IPS-20b (cell line): ENCODE measurements around the gene ZNF276.
A peak's percentile ranks its signal among the peaks of the same experiment; 100 is the strongest.
"Not testable (repeated sequence)": the region's sequence is repeated elsewhere in the genome, so short reads cannot be mapped to it uniquely, and the experiment has no call there.

Experiments
- H3K27ac ChIP-seq: one replicate; pipeline ENCODE4 v1.5.1; 2013; ENCODE audit warnings: low read length
- H3K27me3 ChIP-seq: 2 replicates; pipeline ENCODE4 v1.6.1; 2013; ENCODE audit warnings: mild to moderate bottlenecking, low read length, inconsistent platforms; ENCODE audit not compliant: insufficient read depth
- H3K36me3 ChIP-seq: 2 replicates; pipeline ENCODE4 v1.6.1; 2013; ENCODE audit warnings: low read depth, mild to moderate bottlenecking, inconsistent platforms, low read length, moderate library complexity; ENCODE audit not compliant: insufficient read depth
- H3K4me1 ChIP-seq: 2 replicates; pipeline ENCODE4 v1.6.1; 2013; ENCODE audit warnings: mild to moderate bottlenecking, control low read depth, inconsistent platforms, low read length, moderate library complexity; ENCODE audit not compliant: insufficient read depth
- H3K4me3 ChIP-seq: 2 replicates; pipeline ENCODE4 v1.5.1; 2013; ENCODE audit warnings: mild to moderate bottlenecking, low read length, inconsistent platforms
- H3K9ac ChIP-seq: 2 replicates; pipeline ENCODE4 v1.6.1; 2013; ENCODE audit warnings: low read depth, mild to moderate bottlenecking, inconsistent platforms, low read length, moderate library complexity
- H3K9me3 ChIP-seq: 2 replicates; pipeline ENCODE4 v1.6.1; 2013; ENCODE audit warnings: mild to moderate bottlenecking, low read depth, low read length, inconsistent platforms; ENCODE audit not compliant: insufficient read depth

Gene ZNF276, protein sequence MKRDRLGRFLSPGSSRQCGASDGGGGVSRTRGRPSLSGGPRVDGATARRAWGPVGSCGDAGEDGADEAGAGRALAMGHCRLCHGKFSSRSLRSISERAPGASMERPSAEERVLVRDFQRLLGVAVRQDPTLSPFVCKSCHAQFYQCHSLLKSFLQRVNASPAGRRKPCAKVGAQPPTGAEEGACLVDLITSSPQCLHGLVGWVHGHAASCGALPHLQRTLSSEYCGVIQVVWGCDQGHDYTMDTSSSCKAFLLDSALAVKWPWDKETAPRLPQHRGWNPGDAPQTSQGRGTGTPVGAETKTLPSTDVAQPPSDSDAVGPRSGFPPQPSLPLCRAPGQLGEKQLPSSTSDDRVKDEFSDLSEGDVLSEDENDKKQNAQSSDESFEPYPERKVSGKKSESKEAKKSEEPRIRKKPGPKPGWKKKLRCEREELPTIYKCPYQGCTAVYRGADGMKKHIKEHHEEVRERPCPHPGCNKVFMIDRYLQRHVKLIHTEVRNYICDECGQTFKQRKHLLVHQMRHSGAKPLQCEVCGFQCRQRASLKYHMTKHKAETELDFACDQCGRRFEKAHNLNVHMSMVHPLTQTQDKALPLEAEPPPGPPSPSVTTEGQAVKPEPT

DNA sequence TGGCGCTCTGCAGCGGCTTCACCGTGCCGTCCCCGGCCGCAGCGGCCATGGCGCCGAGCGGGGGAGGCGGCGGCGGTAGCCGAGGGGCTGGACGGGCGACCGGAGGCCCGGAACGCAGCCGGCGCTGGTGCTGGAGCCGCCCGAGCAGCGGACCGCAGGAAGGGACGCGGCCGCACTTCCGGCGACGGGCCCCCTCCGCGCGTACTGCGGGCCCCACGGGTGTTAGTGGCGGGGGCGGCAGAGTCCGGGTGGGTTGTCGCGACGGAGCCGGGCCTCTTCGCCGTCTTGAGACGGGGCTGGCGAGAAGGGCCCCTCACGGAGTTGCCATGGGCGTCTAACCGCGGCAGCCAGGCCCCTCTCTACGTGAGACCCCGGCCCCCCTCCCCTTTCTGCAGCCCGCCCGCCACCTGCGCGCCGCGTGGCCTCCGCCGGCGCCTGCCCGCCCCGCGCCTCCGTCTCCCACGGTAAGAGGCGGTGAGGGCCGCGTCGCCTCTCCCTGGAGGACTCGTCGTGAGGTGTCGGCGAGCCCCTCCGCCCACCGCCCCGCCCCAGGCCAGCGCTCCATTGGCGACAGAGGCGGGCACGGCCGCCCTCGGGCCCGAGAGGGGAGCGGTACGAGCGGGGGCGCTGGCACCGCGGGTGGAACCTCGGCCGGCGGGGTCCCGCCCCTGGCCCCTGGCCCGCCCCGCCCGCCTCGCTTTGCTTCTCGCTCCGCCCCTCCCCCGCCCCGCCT lies at the start of gene ZNF276, which contains the start of gene VPS9D1:
Gene ZNF276, plus strand, starts transcription at position 725 of the 733 bp plus-strand sequence. CDS start 104 bp downstream, outside the sequence.
Gene VPS9D1, minus strand, starts transcription at position 86 of the 733 bp plus-strand sequence. Its CDS starts 37 bp downstream, at position 49.
- Histone ChIP-seq H3K4me3 (peak within 1 kb of the TSS; percentile 70), H3K27me3 (peaks cover 63% of the 10 kb centered on the region), H3K4me1 (no peaks in the 10 kb centered on the region; the same call in none of the 2 replicates), H3K9me3 (no peaks in the 10 kb centered on the region), H3K36me3 (peaks cover 10% of the 10 kb centered on the region; the same call in 1 of the 2 replicates), H3K9ac (peak within 1 kb of the TSS; percentile 75), H3K27ac (no peak within 1 kb of the TSS)

DNA sequence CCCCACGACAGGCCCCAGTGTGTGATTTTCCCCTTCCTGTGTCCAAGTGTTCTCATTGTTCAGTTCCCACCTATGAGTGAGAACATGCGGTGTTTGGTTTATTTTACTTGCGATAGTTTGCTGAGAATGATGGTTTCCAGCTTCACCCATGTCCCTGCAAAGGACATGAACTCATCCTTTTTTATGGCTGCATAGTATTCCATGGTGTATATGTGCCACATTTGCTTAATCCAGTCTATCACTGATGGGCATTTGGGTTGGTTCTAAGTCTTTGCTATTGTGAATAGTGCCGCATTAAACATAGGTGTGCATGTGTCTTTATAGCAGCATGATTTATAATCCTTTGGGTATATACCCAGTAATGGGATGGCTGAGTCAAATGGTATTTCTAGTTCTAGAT lies 49.8 kb upstream of the ZNF276 start:
- H3K9ac ChIP-seq, H3K9me3 ChIP-seq, H3K4me1 ChIP-seq, H3K27ac ChIP-seq, H3K4me3 ChIP-seq, H3K27me3 ChIP-seq, H3K36me3 ChIP-seq: not testable (repeated sequence)

DNA sequence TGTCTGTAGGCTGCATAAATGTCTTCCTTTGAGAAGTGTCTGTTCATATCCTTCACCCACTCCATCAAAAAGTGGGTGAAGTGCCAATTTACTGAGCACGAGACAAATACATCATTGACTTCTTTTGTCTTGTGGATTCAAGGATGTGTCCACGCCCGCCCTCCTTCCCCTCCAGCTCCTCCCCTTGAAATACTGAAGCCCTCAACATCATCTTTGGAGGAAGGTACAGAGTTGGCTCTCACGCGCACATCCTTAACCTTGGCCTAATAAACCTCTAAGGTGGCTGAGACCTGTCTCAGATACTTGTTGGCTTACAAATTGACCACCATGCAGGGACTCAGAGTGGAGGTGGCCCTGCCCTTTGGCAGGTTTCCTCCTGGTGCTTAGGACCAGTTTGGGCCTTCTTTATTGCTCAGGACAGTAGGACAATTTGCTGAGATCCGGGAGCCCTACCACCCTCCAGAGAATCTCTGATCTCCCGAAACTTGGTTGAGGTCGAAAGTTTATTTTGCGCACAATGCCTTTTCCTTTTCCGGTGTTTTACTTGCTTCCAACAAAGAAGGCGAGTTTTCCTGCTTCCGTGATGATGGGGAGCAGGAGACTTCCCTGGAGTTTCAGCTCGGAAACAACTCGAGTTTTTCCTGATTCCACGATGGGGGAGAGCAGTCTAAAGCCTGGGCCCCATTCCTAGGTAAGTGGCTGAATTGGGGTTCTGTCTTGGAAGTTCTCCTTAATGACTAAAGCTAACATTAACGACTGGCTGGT lies 49.0 kb upstream of the ZNF276 start:
- Histone ChIP-seq H3K27me3 (no peaks in the 10 kb centered on the region), H3K27ac (no peak overlapping the region), H3K9ac (no peak overlapping the region), H3K9me3 (peaks cover 10% of the 10 kb centered on the region; the same call in 1 of the 2 replicates), H3K4me3 (no peak overlapping the region), H3K4me1 (no peaks in the 10 kb centered on the region), H3K36me3 (no peaks in the 10 kb centered on the region)

DNA sequence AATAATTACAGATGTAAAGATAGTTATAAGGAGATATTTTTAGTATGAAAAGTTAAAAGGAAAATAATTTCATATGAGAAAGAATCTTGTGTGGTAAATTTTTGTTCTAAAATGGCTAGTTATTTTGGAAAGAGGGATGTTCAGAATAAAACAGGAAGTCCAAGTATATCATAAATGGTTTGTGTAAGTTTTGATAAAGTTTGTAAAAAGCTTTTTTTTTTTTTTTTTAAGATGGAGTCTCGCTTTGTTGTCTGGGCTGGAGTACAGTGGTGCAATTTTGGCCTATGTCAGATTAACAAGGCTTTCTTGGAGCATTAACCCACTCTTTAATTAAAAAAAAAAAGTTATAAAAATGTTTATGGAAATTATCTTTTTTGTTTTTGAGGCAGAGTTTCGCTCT lies 43.1 kb upstream of the ZNF276 start:
- Histone ChIP-seq H3K4me3 (no peak overlapping the region), H3K36me3 (0 out of 2 replicates have a peak, but pooled peaks cover 8% of the 10 kb centered on the region), H3K4me1 (no peaks in the 10 kb centered on the region), H3K9ac (no peak overlapping the region), H3K9me3 (peaks cover 34% of the 10 kb centered on the region), H3K27ac (no peak overlapping the region), H3K27me3 (no peaks in the 10 kb centered on the region)

DNA sequence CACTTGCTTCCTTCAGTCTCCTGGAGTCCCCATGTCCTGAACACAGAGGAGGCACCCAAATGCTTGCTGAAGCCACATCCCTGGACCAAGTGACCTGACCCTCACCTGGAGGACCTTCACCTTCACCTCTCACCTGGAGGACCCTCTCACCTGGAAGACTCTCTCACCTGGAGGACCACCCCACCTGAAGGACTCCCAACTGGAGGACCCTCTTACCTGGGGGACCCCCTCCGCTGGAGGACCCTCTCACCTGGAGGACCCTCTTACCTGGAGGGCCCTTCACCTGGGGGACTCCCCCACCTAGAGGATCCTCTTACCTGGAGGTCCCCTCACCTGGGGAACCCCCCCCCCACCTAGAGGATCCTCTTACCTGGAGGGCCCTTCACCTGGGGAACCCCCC lies 35.4 kb upstream of the ZNF276 start:
- 0 out of 2 replicates have a peak, but pooled peaks cover 6% of the 10 kb centered on the region for H3K4me1 ChIP-seq
- peak overlapping the region; percentile 93; the same call in 1 of the 2 replicates for H3K4me3 ChIP-seq
- H3K36me3 ChIP-seq, result peaks cover 34% of the 10 kb centered on the region
- no peak overlapping the region for H3K27ac ChIP-seq
- H3K9ac ChIP-seq, result no peak overlapping the region
- H3K9me3 ChIP-seq, result peaks cover 20% of the 10 kb centered on the region
- H3K27me3 ChIP-seq, result no peaks in the 10 kb centered on the region

DNA sequence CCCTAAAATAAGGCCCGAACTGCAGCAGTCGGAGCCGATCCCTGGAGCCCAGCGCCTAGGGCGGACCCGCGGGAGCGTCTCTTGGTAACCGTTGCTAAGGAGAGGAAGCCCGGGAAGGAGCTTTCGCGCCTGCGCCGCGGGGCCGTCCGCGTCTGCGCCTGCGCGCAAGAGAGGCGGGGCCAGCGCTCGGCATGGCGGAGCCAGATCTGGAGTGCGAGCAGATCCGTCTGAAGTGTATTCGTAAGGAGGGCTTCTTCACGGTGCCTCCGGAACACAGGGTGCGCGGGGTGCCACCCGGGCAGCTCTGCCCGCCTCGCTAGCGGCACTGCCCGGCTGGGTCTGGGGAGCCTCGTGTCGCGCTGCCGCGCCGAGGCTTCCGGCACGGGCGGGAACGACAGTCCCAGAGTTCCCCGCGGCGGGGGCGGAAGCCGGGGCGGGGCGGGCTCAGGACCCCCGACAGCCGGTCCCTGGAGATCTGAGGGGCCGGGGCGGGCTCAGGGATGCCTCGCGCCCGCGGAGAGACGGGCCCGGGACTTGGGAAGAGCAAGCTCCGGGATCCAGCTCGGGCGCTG lies 34.7 kb upstream of the ZNF276 start, which contains the start of gene CDK10:
Gene CDK10, plus strand, starts transcription at position 170 of the 572 bp plus-strand sequence. Its CDS starts 22 bp downstream, at position 192.
- Histone ChIP-seq H3K4me3 (peak within 1 kb of the TSS; percentile 93), H3K27me3 (no peaks in the 10 kb centered on the region), H3K9ac (peak within 1 kb of the TSS; percentile 91), H3K36me3 (peaks cover 39% of the 10 kb centered on the region), H3K4me1 (0 out of 2 replicates have a peak, but pooled peaks cover 6% of the 10 kb centered on the region), H3K27ac (peak within 1 kb of the TSS; percentile 89), H3K9me3 (peaks cover 15% of the 10 kb centered on the region)

DNA sequence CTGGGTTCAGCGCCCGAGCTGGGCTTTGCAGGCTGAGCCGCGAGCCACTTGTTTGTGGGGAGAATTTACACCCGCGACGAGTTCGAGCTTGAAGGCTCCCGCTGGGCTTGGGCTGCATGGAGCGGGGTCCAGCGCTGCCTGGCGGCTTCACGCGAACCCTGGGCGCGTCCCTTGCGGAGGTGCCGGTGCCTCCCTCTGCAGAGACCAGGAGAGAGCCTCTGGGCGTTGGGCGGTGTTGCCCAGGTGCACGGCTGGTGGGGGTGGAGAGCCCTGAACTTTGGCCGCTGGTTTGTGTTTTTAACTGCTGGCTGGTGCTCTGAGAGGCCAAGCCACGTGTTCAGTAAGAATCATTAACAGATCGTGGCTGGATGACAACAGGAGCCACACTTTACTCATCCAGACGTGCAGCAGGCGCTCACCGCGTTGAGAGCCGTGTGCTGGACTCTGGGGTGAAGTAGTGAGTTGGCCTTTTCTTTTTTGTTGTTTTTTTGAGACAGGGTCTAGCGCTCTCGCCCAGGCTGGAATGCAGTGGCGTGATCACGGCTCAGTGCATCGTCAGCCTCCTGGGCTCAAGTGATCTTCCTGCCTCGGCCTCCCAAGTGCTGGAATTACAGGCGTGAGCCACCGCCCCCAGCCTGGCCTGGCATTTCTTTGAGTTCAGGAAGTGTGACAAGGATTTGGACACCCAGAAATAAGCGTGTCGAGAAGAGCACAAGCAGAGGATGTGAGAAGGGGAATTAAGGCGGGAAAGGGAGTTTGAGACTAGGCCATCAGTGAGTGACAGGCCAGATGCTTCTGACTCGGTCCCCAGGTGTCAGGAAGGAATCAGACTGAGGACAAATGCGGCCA lies 34.0 kb upstream of the ZNF276 start:
- Histone ChIP-seq H3K27ac (peak overlapping the region; percentile 89), H3K9ac (peak overlapping the region; percentile 91), H3K4me3 (peak overlapping the region; percentile 93), H3K27me3 (no peaks in the 10 kb centered on the region), H3K9me3 (peaks cover 15% of the 10 kb centered on the region), H3K4me1 (0 out of 2 replicates have a peak, but pooled peaks cover 6% of the 10 kb centered on the region), H3K36me3 (peaks cover 43% of the 10 kb centered on the region)

DNA sequence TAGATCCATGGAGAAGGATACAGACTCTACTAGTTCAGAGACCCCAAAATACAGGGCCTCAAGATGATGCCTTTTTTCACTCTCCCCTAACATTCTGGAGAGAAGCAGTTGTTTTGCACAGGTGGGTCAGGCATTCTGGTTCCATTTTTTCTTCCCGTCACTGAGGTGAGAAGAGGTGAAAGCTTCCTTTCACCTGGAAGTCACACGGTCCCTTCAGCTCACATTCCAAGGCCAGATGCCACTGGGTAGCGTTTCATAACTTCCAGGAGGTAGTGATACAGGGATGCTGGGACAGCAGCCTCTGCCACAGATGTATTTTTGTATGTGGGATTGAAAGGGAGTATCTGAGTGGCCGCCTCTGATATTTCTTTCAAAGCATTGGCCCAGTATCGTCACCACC lies 32.9 kb upstream of the ZNF276 start:
- no peak overlapping the region for H3K27ac ChIP-seq

DNA sequence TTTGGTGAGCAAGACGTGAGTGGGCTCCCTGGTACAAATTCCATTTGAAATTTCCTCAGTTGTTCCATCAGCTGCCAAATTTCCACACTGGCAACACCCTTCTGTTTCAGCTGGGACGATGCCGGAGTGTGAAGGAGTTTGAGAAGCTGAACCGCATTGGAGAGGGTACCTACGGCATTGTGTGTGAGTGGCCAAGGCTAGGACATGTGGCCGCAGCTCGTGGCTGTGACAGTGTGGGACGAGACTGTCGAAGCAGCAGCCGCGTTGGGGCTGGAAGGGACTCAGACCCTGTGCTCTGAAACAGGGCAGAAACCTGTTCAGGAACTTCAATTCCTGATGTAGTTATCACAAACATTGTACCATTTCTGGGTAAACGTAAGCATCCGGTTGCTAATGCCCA lies 32.2 kb upstream of the ZNF276 start:
- H3K27ac ChIP-seq, result no peak overlapping the region
- peaks cover 11% of the 10 kb centered on the region for H3K9me3 ChIP-seq
- no peak overlapping the region for H3K9ac ChIP-seq
- no peaks in the 10 kb centered on the region for H3K27me3 ChIP-seq
- 0 out of 2 replicates have a peak, but pooled peaks cover 6% of the 10 kb centered on the region for H3K4me1 ChIP-seq
- peaks cover 54% of the 10 kb centered on the region for H3K36me3 ChIP-seq
- H3K4me3 ChIP-seq, result no peak overlapping the region

More for the DNA sequence above, 32.9 kb upstream of the ZNF276 start:
- peaks cover 47% of the 10 kb centered on the region for H3K36me3 ChIP-seq
- H3K9me3 ChIP-seq, result peaks cover 13% of the 10 kb centered on the region
- H3K27me3 ChIP-seq, result no peaks in the 10 kb centered on the region
- no peak overlapping the region for H3K9ac ChIP-seq
- H3K4me3 ChIP-seq, result no peak overlapping the region
- H3K4me1 ChIP-seq, result 0 out of 2 replicates have a peak, but pooled peaks cover 6% of the 10 kb centered on the region

DNA sequence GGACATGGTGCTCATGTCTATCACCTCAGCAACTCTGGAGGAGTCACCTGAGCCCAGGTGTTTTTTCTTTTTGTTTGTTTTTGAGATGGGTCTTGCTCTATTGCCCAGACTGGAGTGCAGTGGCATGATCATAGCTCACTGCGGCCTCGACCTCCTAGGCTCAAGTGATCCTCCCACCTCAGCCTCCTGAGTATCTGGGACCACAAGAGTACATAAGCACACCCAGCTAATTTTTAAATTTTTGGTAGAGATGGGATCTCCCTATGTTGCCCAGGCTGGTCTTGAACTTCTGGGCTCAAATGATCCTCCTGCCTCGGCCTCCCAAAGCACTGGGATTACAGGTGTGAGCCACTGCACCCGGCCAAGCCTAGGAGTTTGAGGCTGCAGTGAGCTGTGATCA lies 31.7 kb upstream of the ZNF276 start:
- H3K4me3 ChIP-seq, H3K27me3 ChIP-seq, H3K9ac ChIP-seq, H3K27ac ChIP-seq, H3K4me1 ChIP-seq: not testable (repeated sequence)
- Histone ChIP-seq H3K9me3 (peaks cover 10% of the 10 kb centered on the region), H3K36me3 (peaks cover 55% of the 10 kb centered on the region)
